Neuronal stem cell (in vitro differentiated cells): Measurements from ENCODE around the gene FANCD2.
"Not testable (repeated sequence)": the region's sequence is repeated elsewhere in the genome, so short reads cannot be mapped to it uniquely, and the experiment has no call there.

ENCODE experiments used
- DNase-seq: peaks from one replicate; pipeline ENCODE4 v3.0.0-alpha.2; 2013; ENCODE audit warnings: low spot score
- H2AFZ ChIP-seq: one replicate; pipeline ENCODE4 v1.6.1; 2013; ENCODE audit warnings: mild to moderate bottlenecking, low read length, inconsistent platforms
- H2AK5ac ChIP-seq: 2 replicates; pipeline ENCODE4 v1.6.1; 2013; ENCODE audit warnings: low read depth, mild to moderate bottlenecking, inconsistent platforms, low read length, moderate library complexity, mixed read lengths
- H2BK120ac ChIP-seq: 2 replicates; pipeline ENCODE4 v1.6.1; 2013; ENCODE audit warnings: low read depth, mild to moderate bottlenecking, inconsistent platforms, low read length, moderate library complexity, mixed read lengths
- H2BK12ac ChIP-seq: one replicate; pipeline ENCODE4 v1.6.1; 2013; ENCODE audit warnings: low read length, inconsistent platforms
- H2BK15ac ChIP-seq: 2 replicates; pipeline ENCODE4 v1.6.1; 2013; ENCODE audit warnings: mild to moderate bottlenecking, low read length, inconsistent platforms, mixed read lengths
- H2BK5ac ChIP-seq: one replicate; pipeline ENCODE4 v1.6.1; 2013; ENCODE audit warnings: inconsistent platforms, mild to moderate bottlenecking, low read length, moderate library complexity
- H3K14ac ChIP-seq: one replicate; pipeline ENCODE4 v1.6.1; 2013; ENCODE audit warnings: low read length, inconsistent platforms
- H3K18ac ChIP-seq: 2 replicates; pipeline ENCODE4 v1.6.1; 2013; ENCODE audit warnings: low read length, inconsistent platforms
- H3K23ac ChIP-seq: 2 replicates; pipeline ENCODE4 v1.6.1; 2013; ENCODE audit warnings: low read depth, mild to moderate bottlenecking, mixed read lengths, low read length, inconsistent platforms; ENCODE audit not compliant: poor library complexity
- H3K27ac ChIP-seq: replicated peaks from 3 replicates; pipeline ENCODE4 v1.5.1; 2013; ENCODE audit warnings: low read length, inconsistent platforms
- H3K27me3 ChIP-seq, 3 experiments: 2 replicates each; pipeline ENCODE4 v1.6.1; 2013; ENCODE audit warnings: low read length in 3 of 3, mild to moderate bottlenecking in 2 of 3, inconsistent platforms in 1 of 3, low read depth in 1 of 3, mixed read lengths in 1 of 3, moderate library complexity in 1 of 3; ENCODE audit not compliant: control insufficient read depth in 3 of 3, insufficient read depth in 3 of 3
- H3K36me3 ChIP-seq, 2 donors: replicated peaks in 1 of 2; 2 replicates each; pipeline ENCODE4 v1.6.1; 2013; ENCODE audit warnings: low read length in 2 of 2; ENCODE audit not compliant: control insufficient read depth in 2 of 2, insufficient read depth in 2 of 2
- H3K4ac ChIP-seq: 2 replicates; pipeline ENCODE4 v1.6.1; 2013; ENCODE audit warnings: inconsistent platforms, mild to moderate bottlenecking, low read length, moderate library complexity
- H3K4me1 ChIP-seq, 2 donors: 1 replicate in 1 of 2; 2 replicates in 1 of 2; pipeline ENCODE4 v1.6.1; 2013; ENCODE audit warnings: low read length in 2 of 2, low read depth in 1 of 2; ENCODE audit not compliant: control insufficient read depth in 2 of 2, insufficient read depth in 1 of 2
- H3K4me2 ChIP-seq: one replicate; pipeline ENCODE4 v1.6.1; 2013; ENCODE audit warnings: mild to moderate bottlenecking, low read length, inconsistent platforms; ENCODE audit not compliant: insufficient read depth, poor library complexity, severe bottlenecking
- H3K4me3 ChIP-seq, 2 donors: 2 replicates each; pipeline ENCODE4 v1.5.1; 2013; ENCODE audit warnings: low read length in 2 of 2, mild to moderate bottlenecking in 2 of 2, inconsistent platforms in 1 of 2, moderate library complexity in 1 of 2
- H3K79me1 ChIP-seq: one replicate; pipeline ENCODE4 v1.6.1; 2013; ENCODE audit warnings: low read depth, mild to moderate bottlenecking, inconsistent platforms, low read length, moderate library complexity
- H3K9ac ChIP-seq: one replicate; pipeline ENCODE4 v1.6.1; 2013; ENCODE audit warnings: mild to moderate bottlenecking, low read depth, low read length, inconsistent platforms; ENCODE audit not compliant: poor library complexity
- H3K9me3 ChIP-seq, 2 donors: replicated peaks in 1 of 2; 2 replicates each; pipeline versions ENCODE3 to v1.6.1; 2013; ENCODE audit warnings: low read length in 2 of 2, mild to moderate bottlenecking in 2 of 2, inconsistent platforms in 1 of 2, low read depth in 1 of 2, mixed read lengths in 1 of 2, moderate library complexity in 1 of 2; ENCODE audit not compliant: control insufficient read depth in 2 of 2, insufficient read depth in 1 of 2
- H4K8ac ChIP-seq: one replicate; pipeline ENCODE4 v1.6.1; 2013; ENCODE audit warnings: low read depth, mild to moderate bottlenecking, inconsistent platforms, low read length, moderate library complexity
- H4K91ac ChIP-seq: one replicate; pipeline ENCODE4 v1.6.1; 2013; ENCODE audit warnings: low read length, low read depth, mild to moderate bottlenecking, inconsistent platforms; ENCODE audit not compliant: poor library complexity
- WGBS, 2 donors: extraction: QIAGEN DNeasy Blood & Tissue Kit; methylation state at CpG; one replicate each; pipeline ENCODE4 v1.1.7; 2013; ENCODE audit warnings: missing lambda C conversion rate in 2 of 2, mixed read lengths in 1 of 2; ENCODE audit not compliant: insufficient read length in 2 of 2, insufficient replicate concordance in 1 of 2; ENCODE audit errors: extremely low coverage in 2 of 2; 5-methylcytosine and 5-hydroxymethylcytosine counted together

FANCD2 gene

DNA sequence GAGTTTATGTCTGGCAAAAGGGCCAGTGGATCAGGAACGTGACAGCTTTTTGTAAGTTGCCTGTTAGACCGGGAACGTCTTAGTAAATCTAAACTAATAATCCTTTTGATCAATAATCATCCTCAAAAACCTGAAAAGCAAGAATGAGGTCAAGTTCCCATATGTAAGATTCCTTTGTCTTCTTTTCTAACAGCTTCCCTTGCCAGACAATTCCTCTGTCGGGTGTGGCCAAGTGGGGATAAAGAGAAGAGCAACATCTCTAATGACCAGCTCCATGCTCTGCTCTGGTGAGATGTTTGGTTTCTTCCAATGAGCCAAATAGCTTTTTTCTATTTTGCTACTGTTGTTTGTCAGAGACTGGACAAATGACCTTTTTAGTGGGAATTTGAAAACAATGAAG is 62.0 kb downstream of the FANCD2 start:
- DNase-seq = no peak
- no peak overlapping the region for H4K8ac ChIP-seq
- H3K27ac ChIP-seq = no peak overlapping the region
- no peaks in the 10 kb centered on the region for H3K79me1 ChIP-seq
- H2BK12ac ChIP-seq = no peak overlapping the region
- H3K36me3 ChIP-seq = peaks cover 23 to 89% of the 10 kb centered on the region in 2 donors
- no peak overlapping the region for H3K4ac ChIP-seq
- no peak overlapping the region for H2AFZ ChIP-seq
- no peak overlapping the region for H3K18ac ChIP-seq
- H3K23ac ChIP-seq = no peak overlapping the region
- no peak overlapping the region for H2AK5ac ChIP-seq
- H3K4me3 ChIP-seq = no peak overlapping the region
- H3K27me3 ChIP-seq = no peaks in the 10 kb centered on the region
- no peak overlapping the region for H2BK15ac ChIP-seq
- no peaks in the 10 kb centered on the region for H3K9me3 ChIP-seq
- no peaks in the 10 kb centered on the region for H3K4me1 ChIP-seq
- H4K91ac ChIP-seq = no peak overlapping the region
- no peak overlapping the region for H3K4me2 ChIP-seq
- WGBS, 2 donors = no CpG with 5 or more reads among the region's 4 CpGs
- no peak overlapping the region for H2BK5ac ChIP-seq
- H3K14ac ChIP-seq = no peak overlapping the region
- no peak overlapping the region for H3K9ac ChIP-seq
- H2BK120ac ChIP-seq = no peak overlapping the region

GRCh38 chr3:10090179-10090578 is 63.9 kb downstream of the FANCD2 start:
- Histone ChIP-seq H2BK15ac (no peak overlapping the region), H3K9ac (no peak overlapping the region), H3K4me3 (no peak overlapping the region), H3K36me3 (peaks cover 26 to 90% of the 10 kb centered on the region in 2 donors), H3K9me3 (no peaks in the 10 kb centered on the region), H4K8ac (no peak overlapping the region), H2AK5ac (no peak overlapping the region), H3K4me2 (no peak overlapping the region), H3K4me1 (no peaks in the 10 kb centered on the region), H3K27me3 (no peaks in the 10 kb centered on the region), H4K91ac (no peak overlapping the region), H3K23ac (no peak overlapping the region), H3K27ac (no peak overlapping the region), H3K79me1 (no peaks in the 10 kb centered on the region), H2BK12ac (no peak overlapping the region), H2AFZ (no peak overlapping the region), H3K14ac (no peak overlapping the region), H3K4ac (no peak overlapping the region), H2BK120ac (no peak overlapping the region), H2BK5ac (no peak overlapping the region), H3K18ac (no peak overlapping the region)
- no peak for DNase-seq
- WGBS, 2 donors = no CpG with 5 or more reads among the region's 6 CpGs

DNA sequence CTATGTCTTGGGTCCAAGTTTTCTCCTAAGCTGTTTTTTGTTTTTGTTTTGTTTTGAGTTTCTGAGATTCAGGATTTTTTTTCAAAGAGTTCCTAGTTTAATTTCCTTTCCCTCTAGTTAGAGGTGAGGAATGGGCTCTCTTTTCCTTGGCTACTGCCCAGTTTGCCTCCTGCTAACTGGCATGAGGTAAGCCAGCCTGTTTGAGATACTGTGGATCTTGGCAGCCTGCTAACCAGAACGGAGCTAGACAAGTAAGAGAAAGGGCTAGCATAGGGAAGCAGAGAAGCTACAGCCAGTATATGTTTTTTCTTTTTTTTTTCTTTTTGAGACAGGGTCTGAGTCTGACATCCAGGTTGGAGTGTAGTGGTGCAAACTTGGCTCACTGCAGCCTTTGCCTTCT is 64.5 kb downstream of the FANCD2 start:
- not testable (repeated sequence) for H2BK15ac ChIP-seq, H4K8ac ChIP-seq, H3K4ac ChIP-seq, H3K27ac ChIP-seq, H2BK5ac ChIP-seq, H3K9ac ChIP-seq, H2BK120ac ChIP-seq, H2BK12ac ChIP-seq, H3K4me2 ChIP-seq, H3K9me3 ChIP-seq, H4K91ac ChIP-seq, H2AFZ ChIP-seq, H3K27me3 ChIP-seq, H3K4me3 ChIP-seq, H3K14ac ChIP-seq, H3K79me1 ChIP-seq, H3K23ac ChIP-seq, H2AK5ac ChIP-seq, H3K18ac ChIP-seq, DNase-seq, H3K4me1 ChIP-seq
- WGBS, 2 donors = no CpG with 5 or more reads among the region's 1 CpG
- peaks cover 26 to 90% of the 10 kb centered on the region in 2 donors for H3K36me3 ChIP-seq

- H3K36me3 ChIP-seq = peaks cover 25 to 90% of the 10 kb centered on the region in 2 donors
- H2BK5ac ChIP-seq, H3K23ac ChIP-seq, H3K9ac ChIP-seq, H2BK15ac ChIP-seq, H3K9me3 ChIP-seq, H3K14ac ChIP-seq, H2AFZ ChIP-seq, H4K91ac ChIP-seq, H4K8ac ChIP-seq, H3K79me1 ChIP-seq, H3K4me2 ChIP-seq, H3K4me1 ChIP-seq, H2BK12ac ChIP-seq, H3K27me3 ChIP-seq, H3K4me3 ChIP-seq, H3K27ac ChIP-seq, H3K18ac ChIP-seq, H3K4ac ChIP-seq, DNase-seq, H2BK120ac ChIP-seq, H2AK5ac ChIP-seq: not testable (repeated sequence)
- no CpG with 5 or more reads among the region's 2 CpGs for WGBS, 2 donors
Observed at GRCh38 chr3:10091387-10091786, 65.2 kb downstream of the FANCD2 start.
